GM18873 (cell line): ENCODE measurements around the gene PHTF2.

Source experiments
- ATAC-seq: cut with Tn5 transposase; IDR thresholded peaks from one replicate; pipeline ENCODE4 v1.9.1; 2021; ENCODE audit warnings: mild to moderate bottlenecking, moderate library complexity, moderate number of reproducible peaks; ENCODE audit not compliant: unreplicated experiment, low FRiP score

Gene PHTF2

DNA sequence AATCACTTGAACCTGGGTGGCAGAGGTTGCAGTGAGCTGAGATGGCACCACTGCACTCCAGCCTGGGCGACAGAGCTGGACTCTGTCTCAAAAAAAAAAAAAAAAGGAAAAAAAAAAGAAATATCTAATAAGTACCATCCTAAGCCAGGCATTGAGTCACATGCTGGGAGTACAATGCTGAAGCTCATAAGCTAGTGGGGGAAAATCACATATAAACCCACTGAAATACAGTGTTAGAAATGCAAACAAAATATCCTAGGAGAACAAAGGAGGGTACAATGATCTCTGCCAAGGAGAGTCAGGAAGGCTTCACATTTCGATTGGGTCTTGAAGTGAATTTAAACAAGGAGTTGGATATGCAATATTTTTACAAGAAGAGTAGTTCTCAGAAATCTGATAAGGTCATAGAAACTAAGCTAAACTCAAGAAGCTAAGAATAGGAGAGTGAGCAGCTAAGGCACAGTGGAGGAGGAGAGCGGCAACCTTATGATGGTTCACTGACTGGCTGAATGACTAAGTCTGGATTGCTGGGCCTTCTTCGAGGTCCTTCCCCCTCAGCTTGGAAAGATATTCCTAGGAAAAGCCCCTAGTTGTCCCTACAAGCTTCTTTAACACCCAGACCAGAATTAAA lies 115.5 kb downstream of the PHTF2 start:
- no peak for ATAC-seq

DNA sequence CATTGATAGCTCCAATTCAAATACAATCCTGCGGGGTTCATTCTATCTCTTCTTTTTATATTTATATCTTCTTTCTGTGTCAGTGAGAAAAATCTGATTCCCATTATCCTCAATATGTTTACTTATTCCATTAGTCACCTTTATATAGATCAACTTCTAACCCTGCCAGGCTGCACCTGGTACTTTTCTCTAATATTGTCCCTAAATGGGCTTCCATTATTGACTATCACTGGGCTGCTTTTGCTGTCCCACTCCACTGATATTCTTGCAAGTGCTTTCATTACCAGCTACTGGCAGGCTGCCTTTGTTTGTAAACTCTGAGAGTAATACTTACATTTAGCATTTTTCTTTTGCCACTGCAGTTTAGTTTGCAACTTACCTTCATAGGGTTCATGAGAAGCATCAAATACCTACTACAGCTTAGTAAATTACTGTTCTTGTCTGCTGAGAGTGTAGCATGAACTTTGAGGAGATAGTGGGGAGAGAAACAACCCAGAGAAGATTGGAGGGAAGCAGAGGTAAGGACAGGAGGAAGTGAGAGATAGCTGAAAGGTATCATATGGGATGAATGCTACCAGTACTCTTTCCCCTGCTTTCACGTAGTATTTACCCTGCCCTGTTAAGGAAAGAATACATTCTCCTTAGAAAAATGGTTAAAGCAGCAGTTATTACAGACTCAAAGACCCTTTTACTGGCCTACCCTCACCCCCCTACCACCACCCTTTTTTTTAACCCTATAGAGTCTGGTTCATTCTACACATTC lies 119.1 kb downstream of the PHTF2 start:
- ATAC-seq: no peak

DNA sequence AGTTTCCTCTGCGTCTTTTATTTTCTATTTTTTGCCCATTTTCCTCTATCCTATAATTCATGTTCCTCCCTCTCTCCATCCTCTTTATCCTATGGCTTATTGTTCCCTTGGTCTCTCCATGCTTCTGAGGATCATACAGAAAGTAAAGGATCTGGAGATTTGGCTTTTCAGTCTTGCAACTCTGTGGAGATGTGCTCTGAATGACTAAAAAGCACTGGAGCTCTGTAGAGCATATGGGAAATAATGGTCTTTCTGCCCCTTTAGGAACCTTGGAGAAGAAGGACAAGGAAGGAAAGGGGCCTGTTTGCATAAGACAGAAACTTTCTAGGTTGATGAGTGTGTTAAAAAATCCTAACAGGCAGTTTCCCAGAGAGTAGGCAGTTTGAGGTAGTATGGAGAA lies 120.1 kb downstream of the PHTF2 start:
- no peak for ATAC-seq

DNA sequence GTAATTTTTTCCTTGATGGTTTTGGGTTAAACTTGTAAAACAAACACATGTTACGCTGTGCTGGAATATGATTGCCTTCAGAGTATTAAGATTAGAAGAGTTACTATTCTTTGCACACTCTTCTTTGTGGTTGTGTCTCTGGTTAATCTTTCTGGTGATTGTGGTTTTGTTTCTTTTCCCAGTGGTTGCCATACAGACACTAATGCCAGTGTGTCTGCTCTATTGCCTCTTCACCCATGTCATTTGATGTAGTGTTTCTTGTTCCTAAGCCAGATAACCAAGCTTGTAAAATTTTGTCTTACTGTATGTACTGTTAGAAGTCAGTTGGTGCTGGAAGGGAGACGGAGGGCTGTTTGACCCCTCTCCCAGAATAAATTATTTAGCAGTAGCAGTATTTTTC lies 124.8 kb downstream of the PHTF2 start:
- no peak for ATAC-seq

DNA sequence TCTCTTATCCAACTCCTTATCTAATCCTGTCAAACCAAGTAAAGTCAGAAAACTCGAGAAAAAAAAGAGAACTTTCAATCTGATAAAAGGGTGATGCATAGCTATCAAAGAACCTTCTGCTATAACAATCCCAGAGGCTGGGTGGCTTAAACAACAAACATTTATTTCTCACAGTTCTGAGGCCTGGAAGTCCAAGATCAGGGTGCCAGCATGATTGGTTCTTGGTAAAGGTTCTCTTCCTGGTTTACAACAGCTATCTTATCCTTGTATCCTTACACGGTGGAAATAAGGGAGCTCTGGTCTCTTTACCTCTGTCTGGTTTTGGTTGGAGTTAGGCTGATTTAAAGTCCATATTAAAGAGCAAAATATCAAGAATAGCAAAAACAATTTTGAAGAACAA lies 131.9 kb downstream of the PHTF2 start:
- no peak for ATAC-seq

DNA sequence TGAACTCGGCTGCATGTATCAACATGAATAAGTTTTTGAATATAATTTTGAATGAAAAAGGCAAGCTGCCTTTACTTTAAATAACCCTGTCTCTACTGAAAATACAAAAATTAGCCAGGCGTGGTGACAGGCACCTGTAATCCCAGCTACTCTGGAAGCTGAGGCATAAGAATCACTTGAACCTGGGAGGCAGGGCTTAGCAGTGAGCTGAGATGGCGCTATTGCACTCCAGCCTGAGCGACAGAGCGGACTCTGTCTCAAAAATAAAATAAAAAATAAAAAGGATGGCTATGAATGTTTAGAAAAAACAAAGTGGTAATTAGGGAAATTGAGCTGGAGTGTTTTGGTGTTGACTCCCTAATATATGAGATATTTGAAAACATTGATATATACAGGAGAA lies 133.3 kb downstream of the PHTF2 start:
- ATAC-seq: no peak

DNA sequence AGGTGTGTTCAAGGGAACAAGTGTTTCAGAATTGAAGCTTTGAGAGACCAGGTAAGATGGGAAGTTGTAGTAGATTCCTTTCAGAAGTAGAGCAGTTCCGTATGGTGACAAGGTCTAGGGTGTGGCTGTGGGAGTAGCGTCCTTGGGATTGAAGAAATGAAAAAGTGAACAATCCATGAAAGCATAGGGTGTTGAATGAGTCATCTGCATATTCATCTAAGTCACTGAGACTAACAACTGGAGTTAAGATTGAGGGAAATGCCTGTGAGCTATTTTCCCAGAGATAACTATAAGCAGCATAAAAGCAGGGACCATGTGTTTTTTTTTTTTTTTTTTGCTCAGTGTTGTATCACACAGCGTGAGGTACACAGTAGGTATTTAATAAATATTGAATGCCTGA lies 134.8 kb downstream of the PHTF2 start:
- ATAC-seq: no peak

DNA sequence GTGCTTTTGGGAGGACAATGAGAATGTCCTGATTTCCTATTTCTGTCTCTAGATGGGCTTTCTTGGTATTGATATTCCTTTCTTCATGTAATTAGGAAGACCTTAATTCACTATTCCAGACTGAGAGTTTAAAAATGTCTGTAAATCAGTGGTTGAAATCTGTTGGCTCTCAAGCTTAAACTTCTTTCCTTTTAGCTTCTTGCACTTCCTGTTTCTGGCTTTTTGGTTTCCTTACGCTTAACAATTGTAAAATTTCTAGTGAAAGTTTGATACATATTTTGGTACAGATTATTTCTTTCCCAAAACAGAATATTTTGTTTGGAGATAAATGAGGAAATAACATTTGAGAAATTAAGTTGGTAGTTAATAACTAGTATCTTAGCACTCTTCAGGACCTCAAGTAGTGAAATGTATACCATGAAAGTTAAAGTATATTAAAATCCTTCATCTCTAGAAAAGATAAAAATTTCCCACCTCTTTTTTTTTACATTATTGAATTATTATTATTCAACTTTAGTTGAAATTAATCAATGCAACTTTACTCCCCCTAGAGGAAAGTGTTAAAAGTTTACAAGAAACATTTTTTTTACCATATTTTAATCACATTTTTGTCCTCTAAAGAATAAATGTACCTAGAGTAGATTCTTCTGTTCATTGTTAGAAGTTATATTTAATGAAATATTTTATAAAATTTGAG lies 137.2 kb downstream of the PHTF2 start:
- no peak for ATAC-seq

DNA sequence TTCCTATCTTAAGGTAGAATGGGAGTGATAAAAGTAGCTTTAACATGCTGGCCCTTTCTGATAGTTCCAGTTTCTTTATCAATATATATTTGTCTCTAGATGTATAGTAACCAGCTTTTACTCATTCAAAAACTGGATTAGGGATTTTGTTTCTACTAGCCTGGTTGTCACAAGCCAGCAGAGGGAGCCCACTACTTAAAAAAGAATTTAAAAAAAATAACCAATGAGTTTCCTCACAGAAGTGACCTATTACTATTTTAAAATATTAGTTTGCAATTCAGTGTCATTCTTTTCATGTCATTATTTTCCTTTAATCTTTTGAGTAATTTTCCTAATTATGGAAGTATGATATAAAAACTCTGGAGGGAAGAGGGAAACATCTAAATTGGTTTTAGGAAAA lies 142.1 kb downstream of the PHTF2 start:
- no peak for ATAC-seq

DNA sequence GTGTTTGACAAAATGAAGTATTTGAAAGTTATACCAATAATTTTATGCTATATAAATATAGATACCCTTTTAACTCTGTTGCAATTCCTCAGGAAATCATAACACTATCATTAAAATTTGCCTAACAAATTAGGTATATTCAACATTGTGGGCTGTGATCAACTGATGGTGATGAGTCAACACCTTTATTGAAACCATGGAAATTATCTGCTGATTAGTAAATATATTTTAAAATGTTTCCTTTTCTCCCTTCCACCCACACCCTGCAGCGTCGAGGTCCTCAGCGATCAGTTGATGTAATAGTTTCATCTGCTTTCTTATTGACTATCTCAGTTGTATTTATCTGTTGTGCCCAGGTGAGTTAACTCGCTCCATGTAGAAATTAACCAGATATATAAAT lies 143.9 kb downstream of the PHTF2 start:
- ATAC-seq: no peak

DNA sequence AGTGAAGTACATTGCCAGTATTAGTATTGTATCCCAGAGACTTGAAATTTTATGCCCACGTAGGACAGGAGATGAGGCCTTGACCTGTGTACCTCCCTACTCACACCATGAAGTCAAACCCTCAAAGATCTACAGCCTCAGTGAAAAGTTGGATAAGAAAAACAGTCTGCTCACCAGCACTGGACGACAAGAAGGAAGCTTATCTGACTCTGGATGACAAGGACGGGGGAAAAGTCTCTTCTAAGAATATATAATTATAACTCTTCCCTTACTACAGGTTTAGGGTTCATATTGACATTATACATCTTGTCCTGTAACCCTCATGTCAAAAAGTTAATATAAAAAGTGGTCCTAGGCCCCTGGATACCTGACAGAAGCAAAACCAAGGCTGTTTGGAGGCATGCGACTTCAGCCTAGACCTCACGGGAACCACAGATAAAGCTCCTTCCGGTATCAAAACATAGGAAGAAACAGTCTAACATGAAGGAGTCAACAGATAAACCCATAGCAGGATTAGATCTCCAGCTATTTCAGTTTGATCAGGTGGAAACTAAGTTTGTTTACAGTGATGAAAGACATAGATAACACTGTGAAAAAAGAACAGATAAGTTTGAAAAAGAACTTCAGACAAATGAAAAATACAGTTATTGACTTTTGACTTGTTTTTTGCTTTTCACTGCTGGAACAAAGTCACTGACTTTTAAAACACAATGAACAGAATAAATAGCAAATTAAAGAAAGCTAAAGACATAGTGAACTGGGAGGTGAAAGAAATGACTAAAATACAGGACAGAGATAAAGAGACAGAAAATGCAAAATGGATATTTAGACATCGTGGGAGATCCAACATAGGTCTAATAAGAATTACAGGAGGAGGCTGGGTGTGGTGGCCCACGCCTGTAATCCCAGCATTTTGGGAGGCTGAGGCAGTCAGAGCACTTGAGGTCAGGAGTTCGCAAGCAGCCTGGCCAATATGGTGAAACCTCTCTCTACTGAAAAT lies 145.9 kb downstream of the PHTF2 start:
- ATAC-seq: no peak

DNA sequence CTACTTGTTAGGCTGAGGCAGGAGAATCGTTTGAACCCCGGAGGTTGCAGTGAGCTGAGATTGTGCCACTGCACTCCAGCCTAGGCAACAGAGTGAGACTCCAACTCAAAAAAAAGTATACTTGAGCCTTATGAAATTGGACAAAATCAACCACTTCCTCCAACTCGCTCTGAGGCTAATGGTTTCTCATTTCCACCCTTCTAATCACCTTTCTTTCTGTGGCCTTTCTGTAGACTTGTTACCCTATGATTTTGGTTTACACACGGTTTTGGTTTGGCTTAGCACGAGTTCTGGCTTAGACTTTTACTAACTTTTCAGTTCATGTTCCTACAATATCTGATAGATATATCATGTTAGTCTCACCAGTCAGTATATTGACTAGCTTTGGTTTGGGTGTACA lies 152.0 kb downstream of the PHTF2 start:
- no peak for ATAC-seq

DNA sequence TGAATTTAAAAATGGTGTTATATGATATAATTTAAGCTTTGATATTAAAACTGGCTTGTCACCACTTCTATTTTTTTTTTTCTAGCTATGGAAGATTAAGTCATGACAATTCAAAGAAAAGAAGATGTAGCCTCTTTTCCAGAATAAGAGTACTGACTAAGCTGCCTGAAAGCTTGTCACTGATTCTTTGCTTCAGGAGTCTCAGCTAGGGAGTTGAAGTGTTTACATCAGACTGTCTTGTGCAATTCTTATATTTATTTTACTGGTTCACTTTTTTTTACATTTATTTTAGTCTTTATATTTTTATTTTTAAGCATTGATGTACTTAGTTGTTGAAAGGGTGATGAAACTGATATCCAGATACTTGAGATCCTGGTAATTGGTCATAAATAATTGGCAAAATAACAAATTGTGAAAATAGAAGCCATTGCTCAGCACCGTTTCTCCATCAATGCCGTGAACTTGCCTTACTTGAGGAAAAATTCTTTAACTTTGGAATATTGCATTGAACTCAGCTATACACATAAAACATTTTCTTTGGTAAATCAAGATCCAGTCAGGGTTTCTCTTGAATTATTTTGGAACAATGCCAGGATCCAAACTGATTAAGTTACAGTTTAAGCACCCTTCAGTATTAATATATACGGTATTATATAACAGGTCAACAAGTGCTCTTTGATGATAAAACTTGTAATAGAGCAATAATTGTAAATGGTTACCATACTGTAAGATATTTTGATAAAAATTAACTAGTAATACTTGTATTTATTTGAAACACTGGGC lies 156.4 kb downstream of the PHTF2 start:
- ATAC-seq: no peak

DNA sequence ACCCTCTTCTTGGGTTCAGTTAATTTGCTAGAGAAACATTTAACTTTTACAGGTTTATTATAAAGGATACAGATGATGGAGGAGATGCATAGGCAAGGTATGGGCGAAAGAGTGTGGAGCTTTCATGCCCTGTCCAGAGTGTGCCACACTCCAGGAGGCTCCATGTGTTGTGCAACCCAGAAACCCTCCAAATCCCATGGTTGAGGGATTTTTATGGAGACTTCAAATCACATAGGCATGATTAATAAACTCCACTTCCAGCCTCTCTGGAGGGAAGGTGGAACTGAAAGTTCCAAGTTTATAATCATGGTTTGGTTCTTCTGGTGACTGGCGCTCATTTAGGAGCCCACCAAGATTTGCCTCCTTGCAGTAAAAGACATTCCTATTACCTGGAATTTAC lies 159.9 kb downstream of the PHTF2 start:
- ATAC-seq: no peak

DNA sequence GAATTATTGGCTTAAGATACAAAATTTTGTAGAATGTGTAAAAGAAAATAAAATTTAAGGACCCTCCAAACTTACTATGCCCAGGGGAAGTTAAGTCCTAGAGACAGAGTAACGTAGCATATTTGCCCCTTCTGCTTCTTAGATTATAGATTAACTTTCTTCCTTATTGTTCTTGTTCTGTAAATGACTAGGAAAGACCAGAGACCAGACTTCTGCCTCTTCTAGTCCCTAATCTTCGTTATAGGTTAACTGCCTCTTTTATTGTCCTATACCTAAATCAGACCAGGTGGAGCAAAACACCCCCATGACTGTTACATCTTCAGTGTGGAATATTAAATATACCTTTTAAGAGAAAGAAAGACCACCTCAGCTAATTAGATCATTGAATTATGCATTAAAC lies 160.5 kb downstream of the PHTF2 start:
- ATAC-seq: no peak

DNA sequence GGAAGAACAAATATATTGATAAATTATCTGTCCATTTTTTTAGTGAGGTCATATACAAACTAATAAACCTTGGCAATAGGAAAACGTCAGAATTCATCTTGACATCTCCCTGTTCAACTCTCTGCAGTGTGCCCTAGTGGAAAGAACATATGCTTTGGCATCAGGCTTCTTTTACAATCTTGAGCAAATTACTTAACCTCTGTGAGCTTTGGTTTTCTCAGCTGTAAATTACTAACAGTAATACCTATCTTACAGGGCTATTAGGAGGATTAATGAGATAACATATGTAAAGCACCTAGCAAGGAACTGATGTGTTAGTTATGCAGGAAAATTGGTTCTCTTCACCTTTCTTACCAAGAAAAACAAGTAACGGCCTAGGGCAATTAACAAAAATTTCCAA lies 161.8 kb downstream of the PHTF2 start:
- no peak for ATAC-seq

DNA sequence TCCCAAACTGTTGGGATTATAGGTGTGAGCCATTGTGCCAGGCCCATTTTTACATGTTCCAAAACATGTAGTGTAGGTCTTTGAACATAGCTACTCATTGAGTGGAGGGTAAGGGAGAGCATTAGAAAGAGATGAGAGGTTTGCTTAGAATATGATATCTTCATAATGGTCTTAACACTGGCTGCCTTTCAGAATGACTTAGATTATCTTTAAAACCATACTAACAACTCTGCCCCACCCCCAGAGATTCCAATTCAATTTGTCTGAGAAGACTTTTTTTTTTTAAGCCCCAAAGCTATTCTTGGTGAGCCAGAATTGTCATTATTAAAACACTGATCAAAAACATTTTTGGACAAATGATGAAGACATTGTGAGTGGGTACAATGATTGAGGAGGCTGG lies 168.9 kb downstream of the PHTF2 start:
- no peak for ATAC-seq

DNA sequence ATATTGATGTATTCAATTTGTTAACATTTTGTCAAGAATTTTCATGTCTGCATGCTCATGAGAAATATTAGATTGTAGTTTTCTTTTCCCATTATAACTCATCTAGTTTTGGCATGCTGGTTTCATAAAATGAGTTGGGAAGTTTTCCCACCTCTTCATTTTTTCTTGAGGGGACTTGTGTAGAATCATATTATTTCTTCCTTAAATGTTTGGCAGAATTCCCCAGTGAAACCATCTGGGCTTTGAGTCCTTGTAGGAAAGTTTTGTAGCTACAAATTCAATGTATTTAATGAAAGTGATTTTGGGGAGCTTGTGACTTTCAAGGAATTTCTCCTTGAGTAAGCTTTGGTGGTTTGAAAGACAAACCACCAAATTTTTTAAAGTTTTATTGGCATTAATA lies 173.2 kb downstream of the PHTF2 start:
- ATAC-seq: no peak

DNA sequence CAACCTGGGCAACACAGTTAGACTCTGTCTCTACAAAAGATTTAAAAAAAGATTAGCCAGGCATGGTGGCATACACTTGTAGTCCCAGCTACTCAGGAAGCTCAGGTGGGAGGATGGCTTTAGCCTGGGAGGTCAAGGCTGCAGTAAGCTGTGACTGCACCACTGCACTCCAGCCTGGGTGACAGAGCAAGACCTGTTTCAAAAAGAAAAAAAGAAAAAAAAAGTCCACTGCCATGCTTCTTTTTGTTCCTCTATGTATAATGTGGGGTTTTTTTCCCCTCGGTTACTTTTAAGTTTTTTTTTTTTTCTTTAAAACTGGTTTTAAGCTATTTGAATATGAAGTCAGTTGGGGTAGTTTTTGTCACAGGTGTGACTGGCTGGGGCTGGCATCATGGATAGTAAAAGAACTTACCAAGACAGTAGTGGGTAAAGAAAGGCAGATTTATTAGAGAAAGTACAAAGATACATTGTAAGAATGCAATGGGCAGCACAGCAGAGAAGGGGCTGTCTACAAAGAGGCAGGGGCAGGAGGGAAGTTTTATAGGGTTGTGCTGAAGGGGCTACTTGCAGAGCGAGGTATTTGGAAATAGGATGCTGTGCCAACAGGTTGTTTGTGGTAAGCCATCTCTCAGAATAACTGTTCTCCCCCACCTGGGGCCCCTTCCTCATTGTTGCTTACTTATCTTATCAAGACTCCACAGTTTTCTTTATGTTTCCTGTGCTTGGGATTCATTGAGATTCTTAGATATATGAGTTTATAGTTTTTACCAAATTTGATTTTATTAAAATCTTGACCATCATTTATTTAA lies 177.3 kb downstream of the PHTF2 start:
- ATAC-seq: no peak
